Renal pelvis (tissue), 4 donors: Measurements from ENCODE around the gene ZC3H12A. TPM values are rescaled to one million over a fixed set of nuclear protein-coding genes. Genes with fewer than 3 reads are reported as not detected.

ENCODE experiments used
- DNase-seq: peaks from one replicate; pipeline ENCODE4 v3.0.0-alpha.2; 2013
- polyA plus RNA-seq, 3 donors: library from polyadenylated mRNA; unstranded; fragments of 120-200 nt; gene quantifications; one replicate each; pipeline ENCODE4 v1.2.1, GENCODE V29; 2013; ENCODE audit not compliant: insufficient read length in 3 of 3

The ZC3H12A gene
- polyA plus RNA-seq, 3 donors, result 2.6 to 2.9 (median 2.9) TPM

GRCh38 chr1:37453647-37454046 lies 20.7 kb upstream of the ZC3H12A start:
- DNase-seq, result no peak

- DNase-seq, result no peak
Observed at GRCh38 chr1:37455516-37455915, 18.9 kb upstream of the ZC3H12A start.

GRCh38 chr1:37456614-37457013 lies 17.8 kb upstream of the ZC3H12A start:
- DNase-seq, result no peak

- DNase-seq, result no peak
Observed at GRCh38 chr1:37458551-37458950, 15.8 kb upstream of the ZC3H12A start.

GRCh38 chr1:37461698-37462436 lies 12.5 kb upstream of the ZC3H12A start:
- no peak for DNase-seq

GRCh38 chr1:37464443-37464842 lies 9.9 kb upstream of the ZC3H12A start:
- DNase-seq, result no peak

- no peak for DNase-seq
Observed at GRCh38 chr1:37465593-37466517, 8.5 kb upstream of the ZC3H12A start.

GRCh38 chr1:37468037-37468436 lies 6.3 kb upstream of the ZC3H12A start:
- DNase-seq, result no peak

GRCh38 chr1:37469386-37469785 lies 5.0 kb upstream of the ZC3H12A start:
- no peak for DNase-seq

GRCh38 chr1:37471345-37472231 lies 2.8 kb upstream of the ZC3H12A start:
- no peak for DNase-seq

GRCh38 chr1:37472281-37472680 lies 2.1 kb upstream of the ZC3H12A start:
- DNase-seq, result no peak

GRCh38 chr1:37472994-37473393 lies 1.4 kb upstream of the ZC3H12A start:
- DNase-seq, result no peak

GRCh38 chr1:37473431-37474045 lies 842 bp upstream of the ZC3H12A start:
- DNase-seq, result no peak

GRCh38 chr1:37474697-37475379 lies 458 bp downstream of the ZC3H12A start:
- DNase-seq, result no peak

- no peak for DNase-seq
Observed at GRCh38 chr1:37475380-37476086, 1.2 kb downstream of the ZC3H12A start.

- DNase-seq, result no peak
Observed at GRCh38 chr1:37476087-37476452, 1.7 kb downstream of the ZC3H12A start.

- DNase-seq, result no peak
Observed at GRCh38 chr1:37476460-37477197, 2.2 kb downstream of the ZC3H12A start.

GRCh38 chr1:37477198-37477931 lies 3.0 kb downstream of the ZC3H12A start:
- no peak for DNase-seq

- DNase-seq, result no peak
Observed at GRCh38 chr1:37477946-37478345, 3.6 kb downstream of the ZC3H12A start.
